Measurements from ENCODE around the gene CORO1C. TPM values are rescaled to one million over a fixed set of nuclear protein-coding genes. Genes with fewer than 3 reads are reported as not detected.
A peak's percentile ranks its signal among the peaks of the same experiment; 100 is the strongest.

Gene CORO1C
- total and polyA plus RNA-seq, 9 of the 15 experiments (the other 6 are each of a cell fraction or from before 2014, with no cell fraction given), result 55.2 to 280 (median 150) TPM

DNA sequence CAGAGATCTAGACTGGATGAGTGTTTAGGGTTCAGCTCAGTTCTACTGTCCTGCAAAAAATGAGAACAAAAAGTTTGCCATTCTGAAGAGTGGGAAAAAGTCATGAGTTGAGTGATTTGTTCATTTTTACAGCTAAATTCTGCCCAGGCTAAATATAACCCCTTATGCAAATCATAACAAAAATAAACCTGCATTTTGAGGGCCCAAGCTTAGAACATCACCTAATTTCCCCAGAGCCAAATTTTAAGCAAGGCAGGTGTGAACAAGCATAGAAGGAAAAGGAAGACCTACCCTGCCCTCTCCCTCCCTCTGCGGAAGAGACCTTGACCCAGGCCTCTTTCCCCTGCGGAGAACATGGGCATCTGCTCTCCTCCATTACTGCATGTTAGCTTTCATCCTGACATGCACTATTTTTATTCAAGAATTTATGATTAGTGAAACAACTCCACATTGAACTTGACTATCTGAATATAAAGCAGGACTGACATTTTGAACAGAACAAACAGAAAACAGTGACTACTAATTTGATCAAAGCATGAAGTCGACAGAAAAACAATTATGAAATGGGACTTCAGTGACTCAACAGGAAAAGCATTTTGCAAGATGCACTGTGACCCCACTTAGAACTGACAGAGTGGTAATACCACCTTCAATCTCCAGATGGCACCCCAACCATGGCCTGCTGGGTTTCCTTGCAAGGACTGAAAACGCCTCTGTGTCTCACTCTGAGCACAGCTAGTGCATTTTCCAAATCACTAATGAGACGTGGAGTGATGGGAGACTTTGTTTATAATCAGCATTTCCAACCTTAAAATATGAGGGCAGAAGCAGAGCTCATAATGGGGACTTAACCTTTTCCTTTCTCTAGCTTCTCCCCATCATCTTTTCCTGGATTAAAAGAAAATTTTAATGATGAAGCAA lies 66.7 kb downstream of the CORO1C start (continued):
- TF ChIP-seq, protein P1, sequence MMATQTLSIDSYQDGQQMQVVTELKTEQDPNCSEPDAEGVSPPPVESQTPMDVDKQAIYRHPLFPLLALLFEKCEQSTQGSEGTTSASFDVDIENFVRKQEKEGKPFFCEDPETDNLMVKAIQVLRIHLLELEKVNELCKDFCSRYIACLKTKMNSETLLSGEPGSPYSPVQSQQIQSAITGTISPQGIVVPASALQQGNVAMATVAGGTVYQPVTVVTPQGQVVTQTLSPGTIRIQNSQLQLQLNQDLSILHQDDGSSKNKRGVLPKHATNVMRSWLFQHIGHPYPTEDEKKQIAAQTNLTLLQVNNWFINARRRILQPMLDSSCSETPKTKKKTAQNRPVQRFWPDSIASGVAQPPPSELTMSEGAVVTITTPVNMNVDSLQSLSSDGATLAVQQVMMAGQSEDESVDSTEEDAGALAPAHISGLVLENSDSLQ (IDR thresholded peaks at IDR 0.05), result 0 out of 2 replicates have a peak, but pooled peaks have one; percentile 16
- TF ChIP-seq CHD2 (IDR thresholded peaks at IDR 0.05; ENCODE audit: low read depth, low read length) (no peak), CBFA2T3 (IDR thresholded peaks at IDR 0.05) (no peak), NFE2 (IDR thresholded peaks at IDR 0.05; ENCODE audit: low read depth) (peak; percentile 65), NR1H2 (CRISPR knock-in tag; IDR thresholded peaks at IDR 0.05) (no peak), ELF4 (CRISPR knock-in tag; IDR thresholded peaks at IDR 0.05) (no peak), ADNP (tag; IDR thresholded peaks at IDR 0.05) (no peak), ASH1L (IDR thresholded peaks at IDR 0.05; ENCODE audit: borderline replicate concordance, low read depth, partially characterized antibody) (no peak), CHD4 (IDR thresholded peaks at IDR 0.05; ENCODE audit: insufficient read depth, insufficient replicate concordance, low read depth, low read length, poor library complexity, severe bottlenecking) (no peak), TARDBP (IDR thresholded peaks at IDR 0.05) (no peak), U2AF1 (optimal IDR thresholded peaks at IDR 0.05; ENCODE audit: low read depth, low read length) (no peak)
- TF ChIP-seq, protein P2, sequence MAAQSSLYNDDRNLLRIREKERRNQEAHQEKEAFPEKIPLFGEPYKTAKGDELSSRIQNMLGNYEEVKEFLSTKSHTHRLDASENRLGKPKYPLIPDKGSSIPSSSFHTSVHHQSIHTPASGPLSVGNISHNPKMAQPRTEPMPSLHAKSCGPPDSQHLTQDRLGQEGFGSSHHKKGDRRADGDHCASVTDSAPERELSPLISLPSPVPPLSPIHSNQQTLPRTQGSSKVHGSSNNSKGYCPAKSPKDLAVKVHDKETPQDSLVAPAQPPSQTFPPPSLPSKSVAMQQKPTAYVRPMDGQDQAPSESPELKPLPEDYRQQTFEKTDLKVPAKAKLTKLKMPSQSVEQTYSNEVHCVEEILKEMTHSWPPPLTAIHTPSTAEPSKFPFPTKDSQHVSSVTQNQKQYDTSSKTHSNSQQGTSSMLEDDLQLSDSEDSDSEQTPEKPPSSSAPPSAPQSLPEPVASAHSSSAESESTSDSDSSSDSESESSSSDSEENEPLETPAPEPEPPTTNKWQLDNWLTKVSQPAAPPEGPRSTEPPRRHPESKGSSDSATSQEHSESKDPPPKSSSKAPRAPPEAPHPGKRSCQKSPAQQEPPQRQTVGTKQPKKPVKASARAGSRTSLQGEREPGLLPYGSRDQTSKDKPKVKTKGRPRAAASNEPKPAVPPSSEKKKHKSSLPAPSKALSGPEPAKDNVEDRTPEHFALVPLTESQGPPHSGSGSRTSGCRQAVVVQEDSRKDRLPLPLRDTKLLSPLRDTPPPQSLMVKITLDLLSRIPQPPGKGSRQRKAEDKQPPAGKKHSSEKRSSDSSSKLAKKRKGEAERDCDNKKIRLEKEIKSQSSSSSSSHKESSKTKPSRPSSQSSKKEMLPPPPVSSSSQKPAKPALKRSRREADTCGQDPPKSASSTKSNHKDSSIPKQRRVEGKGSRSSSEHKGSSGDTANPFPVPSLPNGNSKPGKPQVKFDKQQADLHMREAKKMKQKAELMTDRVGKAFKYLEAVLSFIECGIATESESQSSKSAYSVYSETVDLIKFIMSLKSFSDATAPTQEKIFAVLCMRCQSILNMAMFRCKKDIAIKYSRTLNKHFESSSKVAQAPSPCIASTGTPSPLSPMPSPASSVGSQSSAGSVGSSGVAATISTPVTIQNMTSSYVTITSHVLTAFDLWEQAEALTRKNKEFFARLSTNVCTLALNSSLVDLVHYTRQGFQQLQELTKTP (IDR thresholded peaks at IDR 0.05; ENCODE audit: low read depth in 1 of 2, partially characterized antibody in 2 of 2), result no peak
- TF ChIP-seq, protein P3, sequence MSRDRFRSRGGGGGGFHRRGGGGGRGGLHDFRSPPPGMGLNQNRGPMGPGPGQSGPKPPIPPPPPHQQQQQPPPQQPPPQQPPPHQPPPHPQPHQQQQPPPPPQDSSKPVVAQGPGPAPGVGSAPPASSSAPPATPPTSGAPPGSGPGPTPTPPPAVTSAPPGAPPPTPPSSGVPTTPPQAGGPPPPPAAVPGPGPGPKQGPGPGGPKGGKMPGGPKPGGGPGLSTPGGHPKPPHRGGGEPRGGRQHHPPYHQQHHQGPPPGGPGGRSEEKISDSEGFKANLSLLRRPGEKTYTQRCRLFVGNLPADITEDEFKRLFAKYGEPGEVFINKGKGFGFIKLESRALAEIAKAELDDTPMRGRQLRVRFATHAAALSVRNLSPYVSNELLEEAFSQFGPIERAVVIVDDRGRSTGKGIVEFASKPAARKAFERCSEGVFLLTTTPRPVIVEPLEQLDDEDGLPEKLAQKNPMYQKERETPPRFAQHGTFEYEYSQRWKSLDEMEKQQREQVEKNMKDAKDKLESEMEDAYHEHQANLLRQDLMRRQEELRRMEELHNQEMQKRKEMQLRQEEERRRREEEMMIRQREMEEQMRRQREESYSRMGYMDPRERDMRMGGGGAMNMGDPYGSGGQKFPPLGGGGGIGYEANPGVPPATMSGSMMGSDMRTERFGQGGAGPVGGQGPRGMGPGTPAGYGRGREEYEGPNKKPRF (IDR thresholded peaks at IDR 0.05; ENCODE audit: low read depth, low read length), result no peak
- TF ChIP-seq, protein P4, sequence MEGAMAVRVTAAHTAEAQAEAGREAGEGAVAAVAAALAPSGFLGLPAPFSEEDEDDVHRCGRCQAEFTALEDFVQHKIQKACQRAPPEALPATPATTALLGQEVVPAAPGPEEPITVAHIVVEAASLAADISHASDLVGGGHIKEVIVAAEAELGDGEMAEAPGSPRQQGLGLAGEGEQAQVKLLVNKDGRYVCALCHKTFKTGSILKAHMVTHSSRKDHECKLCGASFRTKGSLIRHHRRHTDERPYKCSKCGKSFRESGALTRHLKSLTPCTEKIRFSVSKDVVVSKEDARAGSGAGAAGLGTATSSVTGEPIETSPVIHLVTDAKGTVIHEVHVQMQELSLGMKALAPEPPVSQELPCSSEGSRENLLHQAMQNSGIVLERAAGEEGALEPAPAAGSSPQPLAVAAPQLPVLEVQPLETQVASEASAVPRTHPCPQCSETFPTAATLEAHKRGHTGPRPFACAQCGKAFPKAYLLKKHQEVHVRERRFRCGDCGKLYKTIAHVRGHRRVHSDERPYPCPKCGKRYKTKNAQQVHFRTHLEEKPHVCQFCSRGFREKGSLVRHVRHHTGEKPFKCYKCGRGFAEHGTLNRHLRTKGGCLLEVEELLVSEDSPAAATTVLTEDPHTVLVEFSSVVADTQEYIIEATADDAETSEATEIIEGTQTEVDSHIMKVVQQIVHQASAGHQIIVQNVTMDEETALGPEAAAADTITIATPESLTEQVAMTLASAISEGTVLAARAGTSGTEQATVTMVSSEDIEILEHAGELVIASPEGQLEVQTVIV (CRISPR knock-in tag; IDR thresholded peaks at IDR 0.05; ENCODE audit: borderline replicate concordance), result no peak
